GM12874 (cell line): Measurements from ENCODE around the gene ACOT7.

Source experiments
- CTCF ChIP-seq: IDR thresholded peaks from 2 replicates; pipeline ENCODE4 v1.5.1; 2011; ENCODE audit warnings: low read depth, mild to moderate bottlenecking, control low read depth, low read length, moderate library complexity; ENCODE audit not compliant: insufficient read depth

The ACOT7 gene

DNA sequence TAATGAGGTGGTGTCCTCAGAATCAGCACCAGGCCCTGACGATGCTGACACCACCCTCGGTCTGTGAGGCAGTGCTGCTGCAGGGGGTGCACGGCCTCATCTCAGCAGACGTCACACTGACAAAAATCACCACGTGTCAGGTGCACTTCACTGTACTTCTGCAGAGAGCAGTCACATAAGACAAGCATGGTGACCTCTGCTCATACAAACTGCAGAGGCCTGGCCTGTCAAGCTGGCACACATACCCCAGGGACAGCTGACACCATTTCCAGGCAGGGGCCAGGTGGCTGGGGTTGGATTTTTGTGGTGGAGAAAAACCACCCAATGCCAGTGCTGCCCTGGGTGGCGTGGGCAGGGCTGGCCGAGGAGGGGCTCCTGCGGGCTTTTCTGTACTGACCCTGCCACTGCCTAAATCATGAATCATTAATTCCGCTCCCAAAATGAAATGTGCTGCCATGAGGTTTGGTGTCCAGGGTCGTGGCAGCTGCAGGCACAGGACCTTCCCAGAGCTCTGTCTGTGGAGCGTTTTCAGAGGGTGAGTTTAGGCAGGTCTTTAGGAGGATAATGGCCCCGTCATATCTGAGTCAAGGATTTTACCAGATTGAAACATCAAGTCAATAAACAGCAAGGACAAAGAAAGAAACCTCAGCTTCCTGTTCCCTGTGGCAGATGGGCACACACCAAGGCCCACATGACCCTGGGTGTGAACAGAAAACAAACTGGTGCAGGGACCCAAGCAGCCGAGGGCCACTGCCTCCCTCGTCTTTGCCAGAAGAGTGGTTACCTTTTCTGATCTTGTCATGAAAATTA is 99.3 kb downstream of the ACOT7 start:
- no peak for TF ChIP-seq CTCF

DNA sequence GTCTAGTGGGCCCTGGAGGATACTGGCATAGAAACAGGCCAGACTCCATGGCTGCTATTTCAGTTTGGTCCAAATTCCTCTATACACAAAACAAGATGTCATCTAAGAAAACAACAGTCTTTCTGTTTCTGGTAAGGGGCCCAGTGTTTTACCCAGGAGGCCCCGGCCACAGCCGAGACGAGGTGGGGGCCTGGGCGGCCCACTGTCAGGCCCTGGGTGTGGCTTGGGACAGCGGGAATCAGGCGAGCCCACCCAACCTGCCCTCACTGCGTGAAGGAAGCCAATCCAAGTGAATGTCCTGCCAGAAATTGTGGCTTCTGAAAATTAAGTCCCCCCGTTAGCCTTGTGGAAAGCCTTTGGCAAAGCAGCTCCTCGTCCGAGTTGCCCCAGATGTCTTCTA is 101.5 kb downstream of the ACOT7 start:
- TF ChIP-seq CTCF, result no peak

- no peak for TF ChIP-seq CTCF
Measured at GRCh38 chr1:6288665-6289064, 104.9 kb downstream of the ACOT7 start.

DNA sequence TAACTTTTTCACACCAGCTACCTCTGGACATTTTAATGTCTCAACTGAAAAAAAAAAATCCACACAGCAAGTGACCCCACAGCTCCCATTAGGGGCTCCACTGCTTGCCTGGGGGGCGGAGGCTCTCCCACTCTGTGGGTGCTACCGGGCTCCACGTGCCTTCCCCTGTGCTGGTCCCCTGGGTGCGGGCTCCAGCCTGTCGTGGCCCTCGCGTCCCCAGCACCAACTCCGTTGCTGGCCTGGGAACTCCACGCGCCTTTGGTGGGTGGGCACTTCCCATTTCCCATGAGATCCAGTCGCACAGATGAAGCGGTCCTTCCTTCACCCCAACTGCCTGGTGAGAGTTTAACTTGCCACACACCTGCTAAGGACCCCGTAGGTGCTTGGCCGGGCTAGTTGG is 105.5 kb downstream of the ACOT7 start:
- no peak for TF ChIP-seq CTCF

DNA sequence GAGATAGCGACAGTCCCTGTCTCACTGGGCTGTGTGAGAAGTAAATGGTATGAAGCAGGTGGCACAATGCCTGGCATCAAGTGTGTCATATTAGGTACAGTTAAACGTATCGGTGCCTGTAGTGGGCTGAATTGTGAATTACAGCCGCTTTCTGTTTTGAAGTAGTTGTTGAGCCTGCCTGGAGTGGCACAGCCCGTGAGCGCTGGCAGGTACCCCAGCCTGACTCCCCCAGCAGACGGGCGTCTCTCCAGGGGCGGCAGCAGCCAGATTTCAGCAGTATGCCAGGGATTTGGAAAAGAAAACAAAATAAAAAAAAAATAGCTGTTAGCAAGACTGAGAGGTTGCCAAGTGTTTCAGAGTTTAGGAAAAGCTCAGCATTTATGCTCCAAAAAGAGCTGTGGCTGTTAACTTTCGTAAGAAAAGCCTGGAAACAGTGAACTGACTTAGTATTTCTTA is 106.1 kb downstream of the ACOT7 start:
- TF ChIP-seq CTCF, result no peak

GRCh38 chr1:6287029-6287428 is 106.5 kb downstream of the ACOT7 start:
- TF ChIP-seq CTCF, result no peak

- no peak for TF ChIP-seq CTCF
Measured at GRCh38 chr1:6286266-6286665, 107.3 kb downstream of the ACOT7 start.
